ENCODE measurements around the gene PDZD2.
A peak's percentile ranks its signal among the peaks of the same experiment; 100 is the strongest.
"Not testable (repeated sequence)": the region's sequence is repeated elsewhere in the genome, so short reads cannot be mapped to it uniquely, and the experiment has no call there.

Gene PDZD2

DNA sequence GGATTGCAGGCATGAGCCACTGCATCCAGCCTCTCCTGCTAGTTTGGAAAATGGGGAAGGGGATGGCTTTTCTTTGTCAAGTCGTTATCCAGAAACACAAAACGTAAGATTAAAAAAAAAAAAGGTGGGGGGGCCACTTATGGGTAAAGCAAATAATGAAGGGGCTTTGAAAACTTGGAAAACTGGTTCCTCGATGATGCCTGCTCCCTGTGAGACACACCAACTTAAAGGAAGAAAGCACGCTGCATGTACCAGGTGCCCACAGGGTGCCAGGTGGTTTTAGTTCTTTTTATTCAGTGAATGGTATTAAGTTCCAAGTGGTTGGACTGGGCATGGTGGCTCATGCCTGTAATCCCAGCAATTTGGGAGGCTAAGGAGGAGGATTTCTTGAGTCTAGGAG, 365.1 kb downstream of the PDZD2 start:
- TF ChIP-seq, protein P1, sequence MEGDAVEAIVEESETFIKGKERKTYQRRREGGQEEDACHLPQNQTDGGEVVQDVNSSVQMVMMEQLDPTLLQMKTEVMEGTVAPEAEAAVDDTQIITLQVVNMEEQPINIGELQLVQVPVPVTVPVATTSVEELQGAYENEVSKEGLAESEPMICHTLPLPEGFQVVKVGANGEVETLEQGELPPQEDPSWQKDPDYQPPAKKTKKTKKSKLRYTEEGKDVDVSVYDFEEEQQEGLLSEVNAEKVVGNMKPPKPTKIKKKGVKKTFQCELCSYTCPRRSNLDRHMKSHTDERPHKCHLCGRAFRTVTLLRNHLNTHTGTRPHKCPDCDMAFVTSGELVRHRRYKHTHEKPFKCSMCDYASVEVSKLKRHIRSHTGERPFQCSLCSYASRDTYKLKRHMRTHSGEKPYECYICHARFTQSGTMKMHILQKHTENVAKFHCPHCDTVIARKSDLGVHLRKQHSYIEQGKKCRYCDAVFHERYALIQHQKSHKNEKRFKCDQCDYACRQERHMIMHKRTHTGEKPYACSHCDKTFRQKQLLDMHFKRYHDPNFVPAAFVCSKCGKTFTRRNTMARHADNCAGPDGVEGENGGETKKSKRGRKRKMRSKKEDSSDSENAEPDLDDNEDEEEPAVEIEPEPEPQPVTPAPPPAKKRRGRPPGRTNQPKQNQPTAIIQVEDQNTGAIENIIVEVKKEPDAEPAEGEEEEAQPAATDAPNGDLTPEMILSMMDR (conservative IDR thresholded peaks at IDR 0.05; ENCODE audit: control insufficient read depth, insufficient read depth, low read depth, low read length), result no peak
- DNase-seq (ENCODE audit: low read depth), result no peak
- no peak overlapping the region for H3K4me3 ChIP-seq (ENCODE audit: control insufficient read depth, low read depth, low read length)

DNA sequence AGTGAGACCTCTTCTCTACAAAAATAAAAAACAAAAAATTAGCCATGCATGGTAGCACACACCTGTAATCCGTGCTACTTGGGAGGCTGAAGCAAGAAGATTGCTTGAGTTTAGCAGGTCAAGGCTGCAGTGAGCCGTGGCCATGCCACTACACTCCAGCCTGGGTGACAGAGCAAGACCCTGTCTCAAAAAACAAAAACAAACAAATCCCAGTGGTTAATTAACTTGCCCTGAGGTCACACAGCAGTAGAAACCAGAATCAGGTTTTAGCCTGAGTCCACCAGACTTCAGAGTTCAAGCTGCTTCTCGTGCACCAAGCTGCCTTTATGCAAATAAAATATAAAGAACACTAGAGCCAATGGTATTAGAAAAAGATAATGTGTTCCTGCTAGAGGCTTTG, 365.5 kb downstream of the PDZD2 start:
- DNase-seq (ENCODE audit: low read depth), result no peak
- no peak overlapping the region for H3K4me3 ChIP-seq (ENCODE audit: control insufficient read depth, low read depth, low read length)
- TF ChIP-seq, protein P1 (conservative IDR thresholded peaks at IDR 0.05; ENCODE audit: control insufficient read depth, insufficient read depth, low read depth, low read length), result no peak

DNA sequence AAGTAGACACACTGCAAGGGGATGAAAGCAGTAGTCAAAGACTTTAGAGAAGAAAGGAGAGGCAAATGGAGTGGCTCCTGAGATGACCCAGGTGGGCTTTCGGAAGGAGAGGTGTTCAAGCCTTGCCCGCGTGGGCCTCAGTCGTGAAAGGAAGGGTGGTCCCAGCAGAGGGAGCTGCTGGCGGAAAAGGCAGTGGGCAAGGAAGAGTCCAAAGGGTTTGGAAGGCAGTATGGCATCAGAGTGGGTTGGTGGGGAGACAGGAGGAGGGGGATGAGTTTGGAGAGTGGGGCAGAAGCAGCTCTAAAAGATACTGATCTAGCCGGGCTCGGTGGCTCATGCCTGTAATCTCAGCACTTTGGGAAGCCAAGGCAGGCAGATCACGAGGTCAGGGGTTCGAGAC, 369.8 kb downstream of the PDZD2 start:
- TF ChIP-seq, protein P1 (conservative IDR thresholded peaks at IDR 0.05; ENCODE audit: control insufficient read depth, insufficient read depth, low read depth, low read length), result no peak
- no peak for DNase-seq (ENCODE audit: low read depth)
- no peak overlapping the region for H3K4me3 ChIP-seq (ENCODE audit: control insufficient read depth, low read depth, low read length)

DNA sequence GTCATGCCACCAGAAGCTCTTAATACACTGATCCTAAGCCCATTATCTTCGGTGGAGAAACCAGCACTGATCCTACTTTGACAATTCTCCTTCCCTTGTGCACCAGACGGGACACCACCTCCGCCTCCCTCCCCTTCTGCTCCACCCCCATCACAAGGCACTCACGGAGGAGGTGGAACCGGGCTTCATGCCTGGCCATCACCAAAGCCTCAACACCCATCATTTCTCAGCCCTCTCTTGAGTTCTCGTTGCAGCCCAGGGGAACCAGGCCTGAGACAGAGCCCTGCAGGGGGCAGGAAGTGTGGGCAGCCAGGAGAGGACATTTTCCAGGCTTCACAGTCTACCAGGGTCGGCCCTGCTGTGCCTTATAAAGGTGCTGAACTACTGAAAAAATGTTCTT, 374.7 kb downstream of the PDZD2 start:
- TF ChIP-seq, protein P1 (conservative IDR thresholded peaks at IDR 0.05; ENCODE audit: control insufficient read depth, insufficient read depth, low read depth, low read length), result no peak
- no peak overlapping the region for H3K4me3 ChIP-seq (ENCODE audit: control insufficient read depth, low read depth, low read length)
- DNase-seq (ENCODE audit: low read depth), result no peak

DNA sequence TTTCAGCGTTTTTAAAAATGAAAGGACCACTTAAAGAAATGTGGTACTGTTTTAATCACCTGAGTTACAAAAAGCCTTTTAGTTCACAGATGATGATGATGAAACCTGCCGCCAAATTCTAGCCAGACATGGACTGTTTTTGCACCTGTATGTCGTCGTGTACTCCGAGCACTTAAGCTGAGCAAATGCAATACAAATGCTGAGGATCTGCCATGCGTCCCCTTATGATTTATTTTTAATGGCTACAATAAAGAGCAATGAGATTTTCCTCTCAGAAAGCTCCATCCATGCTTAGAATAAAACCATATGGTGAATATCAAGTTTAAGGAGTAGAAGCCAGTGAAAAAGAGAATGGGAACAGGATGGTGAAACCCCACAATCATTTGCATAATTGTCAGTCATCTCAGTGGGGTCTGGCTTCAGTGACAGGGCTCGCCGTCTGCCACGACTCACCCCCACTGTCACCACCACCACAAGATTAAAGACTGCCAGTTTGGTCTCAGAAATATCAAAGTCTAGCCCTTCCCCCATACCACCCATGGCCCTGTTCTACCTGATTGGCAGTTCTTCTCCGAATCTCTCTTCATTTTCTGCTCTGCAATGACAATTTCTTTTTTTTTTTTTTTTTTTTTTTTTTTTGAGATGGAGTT, 375.3 kb downstream of the PDZD2 start:
- DNase-seq (ENCODE audit: low read depth), result no peak
- TF ChIP-seq, protein P1 (conservative IDR thresholded peaks at IDR 0.05; ENCODE audit: control insufficient read depth, insufficient read depth, low read depth, low read length), result no peak
- no peak overlapping the region for H3K4me3 ChIP-seq (ENCODE audit: control insufficient read depth, low read depth, low read length)

DNA sequence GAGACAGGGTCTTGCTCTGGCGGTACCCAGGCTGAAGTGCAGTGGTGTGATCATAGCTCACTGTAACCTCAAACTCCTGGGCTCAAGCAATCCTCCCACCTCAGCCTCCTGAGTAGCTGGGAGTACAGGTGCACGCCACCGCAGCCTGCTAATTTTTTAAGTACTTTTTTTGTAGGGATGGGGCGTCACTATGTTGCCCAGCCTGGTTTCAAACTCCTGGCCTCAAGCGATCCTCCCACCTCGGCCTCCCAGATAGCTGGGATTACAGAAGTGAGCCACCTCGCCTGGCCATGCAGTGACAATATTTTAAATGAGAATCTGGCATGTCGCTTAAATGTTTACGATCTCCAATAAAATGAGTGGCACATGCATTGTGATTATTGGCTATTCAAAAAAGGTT, 376.3 kb downstream of the PDZD2 start:
- DNase-seq (ENCODE audit: low read depth); H3K4me3 ChIP-seq (ENCODE audit: control insufficient read depth, low read depth, low read length): not testable (repeated sequence)

DNA sequence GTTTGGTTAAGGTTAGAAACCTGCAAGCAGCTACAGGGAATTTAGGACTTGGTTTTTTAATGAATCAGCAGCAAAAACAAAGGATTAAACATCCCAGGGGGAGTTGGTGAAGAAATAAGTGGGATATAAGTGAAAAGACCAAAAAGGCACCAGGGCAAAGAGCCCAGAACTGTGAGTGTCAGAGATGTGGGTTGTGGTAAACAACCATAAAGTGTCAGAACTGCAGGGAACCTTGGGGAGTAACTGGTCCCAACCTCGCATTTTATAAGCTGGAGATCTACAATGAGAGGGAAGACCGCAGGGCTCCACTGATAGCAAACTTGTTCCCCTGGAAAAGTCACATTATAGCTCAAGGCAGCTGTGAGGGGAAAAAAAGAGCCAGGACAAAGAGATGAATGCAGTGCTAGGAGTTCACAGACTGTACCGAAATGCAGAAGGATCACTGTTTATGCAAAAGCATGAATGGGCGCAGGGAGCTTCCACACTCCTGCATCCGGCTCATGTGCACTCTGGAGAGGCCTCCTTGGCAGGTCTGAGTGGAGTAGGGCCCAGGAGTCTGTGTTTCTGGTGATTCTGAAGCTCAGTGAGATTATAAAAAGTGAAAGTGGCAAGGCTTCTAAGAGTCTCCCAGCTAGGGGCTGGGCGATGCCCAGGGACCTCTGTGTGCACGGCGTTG, 378.9 kb downstream of the PDZD2 start:
- peak; percentile 87 for DNase-seq (ENCODE audit: low read depth)
- H3K4me3 ChIP-seq (ENCODE audit: control insufficient read depth, low read depth, low read length), result no peak overlapping the region
- TF ChIP-seq, protein P1 (conservative IDR thresholded peaks at IDR 0.05; ENCODE audit: control insufficient read depth, insufficient read depth, low read depth, low read length), result no peak
